ENCODE measurements around the gene DEAF1. TPM values are rescaled to one million over a fixed set of nuclear protein-coding genes. Genes with fewer than 3 reads are reported as not detected.

The DEAF1 gene
- total and polyA plus RNA-seq, 2 experiments from 2014 or later: 88.6 to 90.0 TPM

- Histone ChIP-seq H3K27me3 (no peaks in the 10 kb centered on the region), H3K36me3 (peaks cover 29% of the 10 kb centered on the region), H3K27ac (no peak overlapping the region), H3K4me3 (no peak overlapping the region), H3K4me1 (ENCODE audit: low read depth) (no peaks in the 10 kb centered on the region), H3K9me3 (ENCODE audit: low read depth) (no peaks in the 10 kb centered on the region)
- no peak for DNase-seq (ENCODE audit: low read depth in 1 of 2, low spot score in 1 of 2)
- no peak for TF ChIP-seq CTCF (IDR thresholded peaks at IDR 0.05; ENCODE audit: low read depth, low read length)
These were observed 7.3 kb downstream of the DEAF1 start for GRCh38 chr11:687751-688150.

- DNase-seq (ENCODE audit: low read depth in 1 of 2, low spot score in 1 of 2): no peak
- no peak for TF ChIP-seq CTCF (IDR thresholded peaks at IDR 0.05; ENCODE audit: low read depth, low read length)
- Histone ChIP-seq H3K9me3 (ENCODE audit: low read depth) (no peaks in the 10 kb centered on the region), H3K27ac (no peak overlapping the region), H3K4me1 (ENCODE audit: low read depth) (no peaks in the 10 kb centered on the region), H3K4me3 (no peak overlapping the region), H3K36me3 (peaks cover 29% of the 10 kb centered on the region), H3K27me3 (no peaks in the 10 kb centered on the region)
These were observed 8.4 kb downstream of the DEAF1 start for GRCh38 chr11:686451-687243.

GRCh38 chr11:680970-681369 is 14.1 kb downstream of the DEAF1 start:
- Histone ChIP-seq H3K4me3 (no peak overlapping the region), H3K4me1 (ENCODE audit: low read depth) (no peaks in the 10 kb centered on the region), H3K27me3 (no peaks in the 10 kb centered on the region), H3K9me3 (ENCODE audit: low read depth) (no peaks in the 10 kb centered on the region), H3K27ac (no peak overlapping the region), H3K36me3 (peaks cover 28% of the 10 kb centered on the region)
- DNase-seq (ENCODE audit: low read depth in 1 of 2, low spot score in 1 of 2): no peak
- no peak for TF ChIP-seq CTCF (IDR thresholded peaks at IDR 0.05; ENCODE audit: low read depth, low read length)

DNA sequence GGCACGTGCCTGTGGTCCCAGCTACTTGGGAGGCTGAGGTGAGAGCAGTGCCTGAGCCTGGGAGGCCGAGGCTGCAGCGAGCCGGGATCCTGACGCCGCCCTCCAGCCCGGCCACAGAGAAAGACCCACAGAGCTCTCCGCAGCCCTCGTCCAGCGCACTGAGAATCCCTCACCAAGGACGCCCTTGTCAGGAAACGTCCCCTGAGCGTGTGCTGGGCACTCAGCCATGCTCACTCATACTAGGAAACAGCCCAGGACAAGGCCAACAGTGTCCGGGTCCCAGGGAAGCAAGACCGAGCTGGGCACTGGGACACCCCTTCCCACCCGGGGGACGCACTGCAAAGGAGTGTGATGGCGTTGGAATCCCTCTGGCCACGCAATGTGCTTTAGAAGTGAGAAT is 14.5 kb downstream of the DEAF1 start:
- DNase-seq (ENCODE audit: low read depth in 1 of 2, low spot score in 1 of 2): no peak
- H3K27ac ChIP-seq: no peak overlapping the region
- H3K27me3 ChIP-seq: no peaks in the 10 kb centered on the region
- no peaks in the 10 kb centered on the region for H3K9me3 ChIP-seq (ENCODE audit: low read depth)
- peaks cover 25% of the 10 kb centered on the region for H3K36me3 ChIP-seq
- TF ChIP-seq CTCF (IDR thresholded peaks at IDR 0.05; ENCODE audit: low read depth, low read length): no peak
- H3K4me3 ChIP-seq: no peak overlapping the region
- H3K4me1 ChIP-seq (ENCODE audit: low read depth): no peaks in the 10 kb centered on the region

GRCh38 chr11:679271-680207 is 15.5 kb downstream of the DEAF1 start:
- no peak for DNase-seq (ENCODE audit: low read depth in 1 of 2, low spot score in 1 of 2)
- Histone ChIP-seq H3K4me3 (no peak overlapping the region), H3K36me3 (peaks cover 23% of the 10 kb centered on the region), H3K27ac (no peak overlapping the region), H3K27me3 (no peaks in the 10 kb centered on the region), H3K4me1 (ENCODE audit: low read depth) (no peaks in the 10 kb centered on the region), H3K9me3 (ENCODE audit: low read depth) (no peaks in the 10 kb centered on the region)
- no peak for TF ChIP-seq CTCF (IDR thresholded peaks at IDR 0.05; ENCODE audit: low read depth, low read length)

Measured in cardiac muscle cell (in vitro differentiated cells and primary cell).